ENCODE data around the gene PFAS.

DNA sequence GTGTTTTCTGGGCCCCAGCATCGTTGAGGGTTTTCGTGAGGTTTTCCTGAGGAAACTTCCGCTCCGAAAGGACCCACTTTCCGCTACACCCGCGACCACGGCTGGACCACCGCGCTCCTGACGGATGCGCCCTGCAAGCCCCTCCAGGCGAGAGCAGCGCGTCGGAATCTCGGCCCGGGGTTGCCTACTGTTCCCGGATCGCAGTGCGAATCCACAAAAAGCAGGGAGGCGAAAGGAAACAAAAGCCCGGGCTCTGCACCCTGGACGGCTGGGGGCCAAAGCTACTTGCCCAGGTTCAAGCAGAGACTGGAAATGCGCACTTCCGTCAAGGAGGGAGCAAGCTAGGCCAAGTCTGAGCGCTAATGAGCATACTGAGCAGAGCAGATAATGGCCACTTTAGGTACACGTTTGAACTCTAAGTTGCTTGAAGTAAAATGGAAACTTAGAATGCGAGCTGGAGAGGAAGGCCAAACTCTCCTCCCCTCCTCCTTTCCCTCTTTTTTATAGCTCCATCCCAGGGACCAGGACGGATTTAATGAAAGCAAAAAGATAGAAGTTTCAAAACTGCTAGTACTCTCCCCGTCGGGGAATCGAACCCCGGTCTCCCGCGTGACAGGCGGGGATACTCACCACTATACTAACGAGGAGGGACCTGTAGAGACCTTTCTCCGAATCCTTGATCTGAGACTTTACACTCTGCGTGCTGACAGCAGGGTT, 27.3 kb upstream of the PFAS start:
- TF ChIP-seq, protein P1, sequence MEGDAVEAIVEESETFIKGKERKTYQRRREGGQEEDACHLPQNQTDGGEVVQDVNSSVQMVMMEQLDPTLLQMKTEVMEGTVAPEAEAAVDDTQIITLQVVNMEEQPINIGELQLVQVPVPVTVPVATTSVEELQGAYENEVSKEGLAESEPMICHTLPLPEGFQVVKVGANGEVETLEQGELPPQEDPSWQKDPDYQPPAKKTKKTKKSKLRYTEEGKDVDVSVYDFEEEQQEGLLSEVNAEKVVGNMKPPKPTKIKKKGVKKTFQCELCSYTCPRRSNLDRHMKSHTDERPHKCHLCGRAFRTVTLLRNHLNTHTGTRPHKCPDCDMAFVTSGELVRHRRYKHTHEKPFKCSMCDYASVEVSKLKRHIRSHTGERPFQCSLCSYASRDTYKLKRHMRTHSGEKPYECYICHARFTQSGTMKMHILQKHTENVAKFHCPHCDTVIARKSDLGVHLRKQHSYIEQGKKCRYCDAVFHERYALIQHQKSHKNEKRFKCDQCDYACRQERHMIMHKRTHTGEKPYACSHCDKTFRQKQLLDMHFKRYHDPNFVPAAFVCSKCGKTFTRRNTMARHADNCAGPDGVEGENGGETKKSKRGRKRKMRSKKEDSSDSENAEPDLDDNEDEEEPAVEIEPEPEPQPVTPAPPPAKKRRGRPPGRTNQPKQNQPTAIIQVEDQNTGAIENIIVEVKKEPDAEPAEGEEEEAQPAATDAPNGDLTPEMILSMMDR (IDR thresholded peaks at IDR 0.05) = no peak
- TF ChIP-seq POLR2A (IDR thresholded peaks at IDR 0.05) = no peak

Data from Peyer's patch (tissue), 4 donors.